ENCODE measurements around the gene CCNY. TPM values are rescaled to one million over a fixed set of nuclear protein-coding genes. Genes with fewer than 3 reads are reported as not detected.

The CCNY gene
- total RNA-seq, 2 experiments from 2014 or later = 64.9 to 66.9 TPM

DNA sequence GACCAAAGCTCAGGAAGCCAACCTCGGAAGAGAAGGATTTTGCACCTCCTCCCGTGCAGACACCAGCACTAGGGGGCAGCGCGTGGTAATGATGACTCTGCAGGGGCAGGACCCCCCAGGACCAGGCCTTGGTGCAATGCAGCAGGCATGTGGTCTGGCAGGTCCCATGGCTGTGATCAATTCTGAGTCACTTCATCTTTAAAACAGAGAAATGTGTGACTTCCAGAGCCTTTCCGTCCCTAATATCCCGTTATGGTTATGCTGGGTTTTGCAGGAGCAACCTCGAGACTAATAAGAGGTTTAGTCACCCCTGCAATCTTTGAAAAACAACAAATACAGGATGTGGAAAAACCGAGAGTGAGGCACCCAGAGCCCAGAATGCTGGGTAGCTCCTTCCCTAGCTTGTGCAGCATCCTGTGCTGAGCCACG, 238.6 kb downstream of the CCNY start:
- Histone ChIP-seq H3K4me3 (ENCODE audit: low read length) (no peak overlapping the region), H3K36me3 (ENCODE audit: insufficient read depth, low read length) (peaks cover 8% of the 10 kb centered on the region), H3K27me3 (ENCODE audit: control insufficient read depth in 1 of 2, insufficient read depth in 2 of 2, low read length in 2 of 2) (no peaks in the 10 kb centered on the region), H3K27ac (ENCODE audit: low read depth in 1 of 2, low read length in 2 of 2) (no peak overlapping the region), H3K4me1 (ENCODE audit: insufficient read depth, low read length) (no peaks in the 10 kb centered on the region), H3K9me3 (ENCODE audit: control insufficient read depth in 1 of 2, insufficient read depth in 1 of 2, low read length in 2 of 2) (peaks cover 0 to 10% of the 10 kb centered on the region in 2 experiments)
- TF ChIP-seq, protein P1, sequence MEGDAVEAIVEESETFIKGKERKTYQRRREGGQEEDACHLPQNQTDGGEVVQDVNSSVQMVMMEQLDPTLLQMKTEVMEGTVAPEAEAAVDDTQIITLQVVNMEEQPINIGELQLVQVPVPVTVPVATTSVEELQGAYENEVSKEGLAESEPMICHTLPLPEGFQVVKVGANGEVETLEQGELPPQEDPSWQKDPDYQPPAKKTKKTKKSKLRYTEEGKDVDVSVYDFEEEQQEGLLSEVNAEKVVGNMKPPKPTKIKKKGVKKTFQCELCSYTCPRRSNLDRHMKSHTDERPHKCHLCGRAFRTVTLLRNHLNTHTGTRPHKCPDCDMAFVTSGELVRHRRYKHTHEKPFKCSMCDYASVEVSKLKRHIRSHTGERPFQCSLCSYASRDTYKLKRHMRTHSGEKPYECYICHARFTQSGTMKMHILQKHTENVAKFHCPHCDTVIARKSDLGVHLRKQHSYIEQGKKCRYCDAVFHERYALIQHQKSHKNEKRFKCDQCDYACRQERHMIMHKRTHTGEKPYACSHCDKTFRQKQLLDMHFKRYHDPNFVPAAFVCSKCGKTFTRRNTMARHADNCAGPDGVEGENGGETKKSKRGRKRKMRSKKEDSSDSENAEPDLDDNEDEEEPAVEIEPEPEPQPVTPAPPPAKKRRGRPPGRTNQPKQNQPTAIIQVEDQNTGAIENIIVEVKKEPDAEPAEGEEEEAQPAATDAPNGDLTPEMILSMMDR (IDR thresholded peaks at IDR 0.05) = no peak
- ATAC-seq (ENCODE audit: poor library complexity) (no peak), DNase-seq (no peak)
- Mint-ChIP-seq H3K27ac (no peak overlapping the region), H3K36me3 (ENCODE audit: low read depth) (peaks cover 48% of the 10 kb centered on the region), H3K27me3 (no peaks in the 10 kb centered on the region), H3K4me1 (ENCODE audit: low read depth) (no peaks in the 10 kb centered on the region), H3K9me3 (no peaks in the 10 kb centered on the region), H3K4me3 (no peak overlapping the region)
- intact Hi-C loops (cut with DNase I, micrococcal nuclease) = no loop called here
- ChIA-PET CTCF (no interaction called here), POLR2A (no interaction called here)

DNA sequence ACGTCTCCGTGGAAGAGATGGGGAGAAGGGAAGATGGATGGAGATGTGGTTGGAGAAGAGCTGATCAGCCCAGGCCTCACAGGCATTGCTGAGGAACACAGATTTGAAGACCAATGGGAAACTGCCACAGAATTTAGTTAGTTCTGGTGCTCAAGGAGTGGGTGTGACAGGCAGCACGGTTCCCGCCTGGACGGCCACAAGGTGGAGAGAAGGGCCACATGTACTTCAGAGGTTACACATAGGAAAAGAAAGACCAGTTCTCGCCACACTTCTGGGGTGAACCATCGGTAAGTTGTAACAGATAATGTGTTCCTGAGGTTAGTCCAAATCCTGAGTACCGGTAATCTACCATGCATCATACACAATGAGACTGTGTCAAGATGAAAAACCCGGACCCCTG, 239.3 kb downstream of the CCNY start:
- Mint-ChIP-seq H3K4me3 (no peak overlapping the region), H3K36me3 (ENCODE audit: low read depth) (peaks cover 41% of the 10 kb centered on the region), H3K27ac (no peak overlapping the region), H3K27me3 (no peaks in the 10 kb centered on the region), H3K4me1 (ENCODE audit: low read depth) (no peaks in the 10 kb centered on the region), H3K9me3 (no peaks in the 10 kb centered on the region)
- Histone ChIP-seq H3K4me3 (ENCODE audit: low read length) (no peak overlapping the region), H3K9me3 (ENCODE audit: control insufficient read depth in 1 of 2, insufficient read depth in 1 of 2, low read length in 2 of 2) (peaks cover 0 to 10% of the 10 kb centered on the region in 2 experiments), H3K27me3 (ENCODE audit: control insufficient read depth in 1 of 2, insufficient read depth in 2 of 2, low read length in 2 of 2) (no peaks in the 10 kb centered on the region), H3K36me3 (ENCODE audit: insufficient read depth, low read length) (peaks cover 6% of the 10 kb centered on the region), H3K4me1 (ENCODE audit: insufficient read depth, low read length) (no peaks in the 10 kb centered on the region), H3K27ac (ENCODE audit: low read depth in 1 of 2, low read length in 2 of 2) (no peak overlapping the region)
- DNase-seq (no peak), ATAC-seq (ENCODE audit: poor library complexity) (no peak)
- CTCF ChIA-PET = no interaction called here
- POLR2A ChIA-PET = interaction anchor here (1.0 kb wide), 1 partner anchor 12 kb away, joined by 3 read pairs; no protein-coding TSS in a partner anchor
- intact Hi-C loops (cut with DNase I, micrococcal nuclease) = no loop called here
- TF ChIP-seq, protein P1 (IDR thresholded peaks at IDR 0.05) = no peak

DNA sequence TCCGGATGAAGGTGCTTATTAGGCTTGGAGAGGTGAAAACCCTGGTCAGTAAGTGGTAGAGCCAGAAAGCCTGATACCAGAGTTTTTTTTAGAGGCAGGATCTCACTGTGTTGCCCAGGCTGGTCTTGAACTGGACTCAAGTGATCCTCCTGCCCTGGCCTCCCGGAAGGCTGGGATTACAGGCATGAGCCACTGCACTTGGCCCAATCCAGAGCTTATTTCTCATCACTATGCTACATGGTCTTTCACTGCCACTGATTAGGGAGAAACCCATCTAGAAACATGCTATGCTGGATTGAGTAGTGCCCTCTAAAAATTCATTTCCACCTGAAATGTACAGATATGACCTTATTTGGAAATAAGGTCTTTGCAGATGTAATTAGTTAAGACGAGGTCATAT, 240.4 kb downstream of the CCNY start:
- POLR2A ChIA-PET = interaction anchor here (1.0 kb wide), 1 partner anchor 14 kb away, joined by 3 read pairs; no protein-coding TSS in a partner anchor

More for the DNA sequence above, 240.4 kb downstream of the CCNY start:
- no peak overlapping the region for H3K4me3 Mint-ChIP-seq
- no peaks in the 10 kb centered on the region for H3K9me3 Mint-ChIP-seq
- H3K27me3 Mint-ChIP-seq = no peaks in the 10 kb centered on the region
- Histone ChIP-seq H3K27me3 (ENCODE audit: control insufficient read depth in 1 of 2, insufficient read depth in 2 of 2, low read length in 2 of 2) (no peaks in the 10 kb centered on the region), H3K9me3 (ENCODE audit: control insufficient read depth in 1 of 2, insufficient read depth in 1 of 2, low read length in 2 of 2) (peaks cover 0 to 10% of the 10 kb centered on the region in 2 experiments), H3K27ac (ENCODE audit: low read depth in 1 of 2, low read length in 2 of 2) (no peak overlapping the region), H3K36me3 (ENCODE audit: insufficient read depth, low read length) (peaks cover 6% of the 10 kb centered on the region), H3K4me1 (ENCODE audit: insufficient read depth, low read length) (no peaks in the 10 kb centered on the region), H3K4me3 (ENCODE audit: low read length) (no peak overlapping the region)
- H3K4me1 Mint-ChIP-seq (ENCODE audit: low read depth) = no peaks in the 10 kb centered on the region
- intact Hi-C loops (cut with DNase I, micrococcal nuclease) = no loop called here
- H3K27ac Mint-ChIP-seq = no peak overlapping the region
- CTCF ChIA-PET = no interaction called here
- ATAC-seq (ENCODE audit: poor library complexity) (no peak), DNase-seq (no peak)
- TF ChIP-seq, protein P1 (IDR thresholded peaks at IDR 0.05) = no peak
- peaks cover 31% of the 10 kb centered on the region for H3K36me3 Mint-ChIP-seq (ENCODE audit: low read depth)
